IgD-negative memory B cell (primary cell): Measurements from ENCODE around the gene RFTN2. TPM values are rescaled to one million over a fixed set of nuclear protein-coding genes. Genes with fewer than 3 reads are reported as not detected.
A peak's percentile ranks its signal among the peaks of the same experiment; 100 is the strongest.
"Not testable (repeated sequence)": the region's sequence is repeated elsewhere in the genome, so short reads cannot be mapped to it uniquely, and the experiment has no call there.

Experiments used
- H3K27ac Mint-ChIP-seq, 3 donors: one replicate each; pipeline ENCODE4 v1.8.0; 2020 to 2022; ENCODE audit warnings: mild to moderate bottlenecking in 3 of 3, mixed read lengths in 3 of 3, moderate library complexity in 1 of 3
- H3K27me3 Mint-ChIP-seq: one replicate; pipeline ENCODE4 v1.8.0; 2021; ENCODE audit warnings: mixed read lengths
- H3K36me3 Mint-ChIP-seq: one replicate; pipeline ENCODE4 v1.8.0; 2020; ENCODE audit warnings: mild to moderate bottlenecking, mixed read lengths
- H3K4me1 Mint-ChIP-seq, 3 donors: one replicate each; pipeline ENCODE4 v1.8.0; 2020 to 2022; ENCODE audit warnings: mixed read lengths in 3 of 3, mild to moderate bottlenecking in 1 of 3
- H3K4me3 Mint-ChIP-seq, 4 donors: one replicate each; pipeline ENCODE4 v1.8.0; 2020 to 2022; ENCODE audit warnings: mild to moderate bottlenecking in 4 of 4, mixed read lengths in 4 of 4, moderate library complexity in 3 of 4
- H3K9me3 Mint-ChIP-seq, 3 donors: one replicate each; pipeline ENCODE4 v1.8.0; 2020 to 2021; ENCODE audit warnings: mixed read lengths in 3 of 3, mild to moderate bottlenecking in 1 of 3
- polyA plus RNA-seq: library from polyadenylated mRNA; unstranded; fragments of 300-500 nt; fragmentation: Illumina TruSeq; gene quantifications from one replicate; pipeline ENCODE4 v1.2.3, GENCODE V29; 2021

RFTN2 gene
- polyA plus RNA-seq, 1 donor from 2014 or later, result not detected

DNA sequence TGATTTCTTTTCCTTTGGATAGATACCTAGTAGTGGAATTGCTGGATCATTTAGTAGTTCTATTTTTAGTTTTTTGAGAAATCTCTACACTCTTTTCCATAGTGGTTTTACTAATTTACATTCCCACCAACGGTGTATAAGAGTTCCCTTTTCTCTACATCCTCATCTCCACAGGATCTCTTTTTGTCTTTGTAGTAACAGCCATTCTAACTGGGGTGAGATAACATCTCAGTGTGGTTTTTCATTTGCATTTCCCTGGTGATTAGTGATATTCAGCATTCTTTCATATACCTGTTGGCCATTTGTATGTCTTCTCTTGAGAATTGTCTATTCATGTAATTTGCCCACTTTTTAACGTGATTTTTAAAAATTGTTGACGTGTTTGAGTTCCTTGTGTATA lies 13.8 kb downstream of the RFTN2 start:
- Mint-ChIP-seq H3K4me1 (peaks cover 0 to 1% (median 0%) of the 10 kb centered on the region in 3 donors), H3K27me3 (no peaks in the 10 kb centered on the region), H3K27ac (no peak overlapping the region), H3K4me3 (no peak overlapping the region), H3K9me3 (peaks cover 5 to 15% (median 7%) of the 10 kb centered on the region in 3 donors), H3K36me3 (peaks cover 2% of the 10 kb centered on the region)

DNA sequence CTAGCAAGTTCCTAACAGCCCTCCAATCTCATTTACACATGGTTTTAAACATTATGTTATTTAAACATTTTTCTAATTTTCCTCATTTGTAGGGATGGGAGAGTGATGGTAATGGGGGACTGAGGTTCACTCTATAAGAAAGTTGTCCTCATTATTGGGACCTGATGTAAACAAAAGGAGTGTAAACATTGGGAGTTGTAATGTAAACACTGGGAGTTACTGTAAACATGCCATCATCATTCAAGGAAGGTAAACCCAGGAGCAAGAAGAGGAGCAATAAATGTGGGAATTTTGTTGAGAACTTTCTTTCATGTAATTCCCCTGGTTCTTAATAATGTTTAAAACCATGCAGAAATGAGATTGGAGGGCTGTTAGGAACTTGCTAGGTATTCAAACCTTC lies 17.8 kb downstream of the RFTN2 start:
- H3K4me1 Mint-ChIP-seq, result no peaks in the 10 kb centered on the region
- H3K27me3 Mint-ChIP-seq, result no peaks in the 10 kb centered on the region
- H3K27ac Mint-ChIP-seq, result peak overlapping the region in 1 of 3 donors; percentile 53
- peaks cover 0 to 5% (median 3%) of the 10 kb centered on the region in 3 donors for H3K9me3 Mint-ChIP-seq
- no peak overlapping the region for H3K4me3 Mint-ChIP-seq
- no peaks in the 10 kb centered on the region for H3K36me3 Mint-ChIP-seq

DNA sequence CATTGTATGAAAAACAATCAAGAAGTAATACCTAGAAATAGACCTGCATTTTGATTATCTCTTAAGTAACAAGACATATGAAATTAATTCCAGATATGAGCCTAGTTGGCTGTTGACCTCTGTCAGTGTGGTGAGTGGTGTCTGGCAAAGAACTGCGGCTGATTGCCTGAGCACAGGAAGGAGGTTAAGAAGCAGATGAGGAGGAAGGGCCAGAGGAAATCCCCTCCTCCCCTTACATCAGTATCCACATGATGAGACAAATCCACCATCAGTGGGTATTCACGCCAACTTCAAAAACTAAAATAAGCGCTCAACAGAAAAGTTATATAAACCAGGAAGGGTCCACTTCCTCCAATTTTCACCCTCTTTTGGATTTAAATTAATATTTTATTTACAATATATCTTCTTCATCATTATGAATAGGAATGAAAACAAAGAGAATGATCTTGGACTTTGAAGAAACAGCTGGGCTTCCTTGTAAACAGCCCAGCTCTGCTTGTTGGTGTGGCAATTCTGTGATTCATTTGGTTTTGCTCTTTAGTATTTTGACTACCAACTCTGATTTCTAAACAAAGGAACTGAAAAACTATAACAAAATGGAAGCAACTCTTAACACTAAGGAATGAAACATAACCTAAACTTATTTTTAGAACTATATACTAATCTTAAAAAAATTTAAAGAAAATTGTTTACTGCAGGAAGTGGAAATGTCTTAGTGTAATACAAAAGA lies 27.3 kb downstream of the RFTN2 start:
- H3K4me3 Mint-ChIP-seq, result no peak overlapping the region
- peaks cover 6% of the 10 kb centered on the region for H3K36me3 Mint-ChIP-seq
- H3K27me3 Mint-ChIP-seq, result peaks cover 7% of the 10 kb centered on the region
- H3K4me1 Mint-ChIP-seq, result no peaks in the 10 kb centered on the region
- H3K27ac Mint-ChIP-seq, result no peak overlapping the region
- peaks cover 0 to 2% (median 0%) of the 10 kb centered on the region in 3 donors for H3K9me3 Mint-ChIP-seq

DNA sequence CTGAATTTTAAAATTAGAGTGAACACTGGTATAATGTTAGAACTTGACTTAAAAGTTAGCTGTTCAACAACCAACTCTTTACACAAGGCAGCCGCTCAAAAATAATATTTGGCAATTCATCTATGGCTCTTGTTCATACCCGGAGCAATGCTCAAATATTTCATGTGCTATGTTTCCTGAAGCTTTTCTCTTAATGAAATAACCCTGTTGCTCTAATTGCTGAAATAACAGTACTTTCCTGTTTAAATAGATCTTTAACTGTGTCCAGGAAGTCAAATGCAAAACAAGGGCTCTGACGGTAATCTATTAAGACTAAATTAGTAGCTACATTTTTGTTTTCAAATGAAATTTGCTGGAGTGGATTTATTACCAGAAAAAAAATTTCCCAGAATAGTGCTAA lies 33.7 kb downstream of the RFTN2 start:
- Mint-ChIP-seq H3K4me1 (no peaks in the 10 kb centered on the region), H3K27ac (no peak overlapping the region), H3K27me3 (peaks cover 4% of the 10 kb centered on the region), H3K9me3 (no peaks in the 10 kb centered on the region), H3K36me3 (no peaks in the 10 kb centered on the region), H3K4me3 (no peak overlapping the region)

DNA sequence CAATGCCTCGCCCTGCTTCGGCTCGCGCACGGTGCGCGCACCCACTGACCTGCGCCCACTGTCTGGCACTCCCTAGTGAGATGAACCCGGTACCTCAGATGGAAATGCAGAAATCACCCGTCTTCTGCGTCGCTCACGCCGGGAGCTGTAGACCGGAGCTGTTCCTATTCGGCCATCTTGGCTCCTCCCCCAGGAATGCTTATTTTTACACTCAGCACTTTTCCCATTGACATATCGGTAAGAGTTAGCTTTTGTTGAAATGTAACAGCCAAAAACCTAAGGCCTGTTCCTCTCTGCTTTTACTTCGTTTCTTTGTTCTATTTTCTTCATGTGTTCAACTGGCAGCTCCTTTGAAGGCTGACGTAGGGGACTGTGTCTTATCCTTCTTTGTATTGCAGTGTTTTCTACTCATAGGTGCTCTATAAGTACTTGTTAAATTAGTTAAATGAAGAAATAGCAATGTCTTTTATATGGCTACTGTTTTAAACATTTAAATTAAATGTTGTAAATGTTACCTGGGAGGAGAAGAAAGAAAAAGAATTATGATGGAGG lies 34.7 kb downstream of the RFTN2 start:
- peak overlapping the region in 2 of 4 donors; percentile 19 to 76 for H3K4me3 Mint-ChIP-seq
- H3K4me1 Mint-ChIP-seq, H3K9me3 Mint-ChIP-seq, H3K27me3 Mint-ChIP-seq, H3K36me3 Mint-ChIP-seq, H3K27ac Mint-ChIP-seq: not testable (repeated sequence)

DNA sequence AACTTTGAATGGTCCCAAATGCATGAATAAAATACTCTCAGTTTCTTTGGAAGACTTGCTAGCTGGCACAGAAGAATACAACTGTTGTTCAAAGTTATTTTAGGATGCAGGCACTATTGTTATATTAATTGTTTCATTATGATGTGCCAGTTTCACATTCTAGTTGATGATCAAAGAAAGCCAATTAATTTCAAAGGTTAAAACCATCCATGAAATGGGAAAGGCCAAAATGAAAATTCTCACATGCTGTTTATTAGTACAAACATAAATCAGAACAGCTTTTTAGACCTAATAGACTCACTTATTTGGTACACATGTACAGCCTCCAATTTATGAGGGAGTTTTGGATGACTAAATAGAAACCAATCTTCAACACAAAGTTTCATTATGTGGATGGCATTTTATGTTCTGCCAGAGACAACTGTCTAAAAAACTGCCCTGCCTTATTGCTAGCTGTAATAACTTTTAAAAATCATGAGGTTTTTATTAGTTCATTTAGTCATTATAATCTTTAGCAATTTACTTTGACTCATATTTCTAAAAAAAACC lies 42.2 kb downstream of the RFTN2 start:
- H3K27me3 Mint-ChIP-seq, result peaks cover 2% of the 10 kb centered on the region
- H3K9me3 Mint-ChIP-seq, result peaks cover 5 to 11% (median 9%) of the 10 kb centered on the region in 3 donors
- no peak overlapping the region for H3K4me3 Mint-ChIP-seq
- no peaks in the 10 kb centered on the region for H3K4me1 Mint-ChIP-seq
- no peak overlapping the region for H3K27ac Mint-ChIP-seq
- no peaks in the 10 kb centered on the region for H3K36me3 Mint-ChIP-seq

DNA sequence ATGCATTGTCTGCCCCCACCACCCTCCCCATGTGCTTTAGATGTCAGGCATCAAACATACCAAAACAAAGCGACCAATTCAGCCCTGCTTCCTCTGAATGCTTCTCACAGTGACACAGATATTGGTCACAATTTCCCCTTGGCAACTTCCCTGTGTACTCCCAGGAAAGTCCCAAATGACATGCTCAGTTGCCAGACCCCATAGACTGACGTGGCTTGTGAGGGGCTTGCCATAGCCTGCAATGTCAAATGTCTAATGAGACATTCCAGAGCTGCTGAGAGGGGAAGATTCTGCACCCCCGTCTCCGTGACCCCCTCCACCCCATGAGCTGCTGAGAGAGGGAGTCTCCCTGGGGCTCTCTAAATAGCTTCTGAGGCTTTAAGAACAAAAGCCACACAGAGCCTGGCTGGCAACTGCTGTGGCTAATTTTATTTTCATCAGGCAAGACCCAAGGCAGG lies 47.3 kb downstream of the RFTN2 start:
- Mint-ChIP-seq H3K9me3 (peaks cover 0 to 7% (median 6%) of the 10 kb centered on the region in 3 donors), H3K27ac (no peak overlapping the region), H3K27me3 (peaks cover 4% of the 10 kb centered on the region), H3K36me3 (no peaks in the 10 kb centered on the region), H3K4me1 (no peaks in the 10 kb centered on the region), H3K4me3 (no peak overlapping the region)

DNA sequence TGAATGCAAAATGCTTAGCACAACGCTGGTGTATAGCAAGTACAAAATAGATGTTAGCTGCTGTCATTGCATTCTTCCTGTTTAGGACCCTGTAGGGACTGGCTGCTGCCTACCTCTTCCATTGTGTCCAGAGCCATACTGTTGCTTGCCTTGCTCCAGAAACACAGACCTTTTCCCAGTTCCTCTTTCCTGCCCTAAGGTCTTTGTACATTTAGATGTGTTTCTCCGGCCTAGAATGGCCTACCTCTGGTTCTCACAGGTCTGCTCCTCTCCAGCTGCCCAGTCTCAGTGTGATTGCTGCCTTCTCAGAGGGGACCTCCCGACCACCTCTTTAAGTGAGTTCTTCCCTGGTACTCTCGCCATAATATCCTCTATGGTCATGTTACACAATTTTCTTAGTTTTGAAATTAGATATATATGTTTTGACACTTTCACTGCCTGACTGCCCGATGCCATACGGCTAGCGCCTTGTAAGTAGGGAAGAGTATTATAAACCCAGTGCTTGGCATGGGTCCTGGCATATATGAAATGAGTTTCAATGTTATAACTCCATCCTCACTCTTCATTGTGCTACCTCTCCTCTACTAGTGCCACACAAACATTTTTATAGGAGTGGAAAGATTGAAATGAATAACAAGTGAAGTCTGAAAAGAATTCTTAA lies 48.3 kb downstream of the RFTN2 start:
- Mint-ChIP-seq H3K27me3 (peaks cover 4% of the 10 kb centered on the region), H3K27ac (peak overlapping the region in 1 of 3 donors; percentile 32), H3K4me1 (no peaks in the 10 kb centered on the region), H3K9me3 (peaks cover 0 to 4% (median 0%) of the 10 kb centered on the region in 3 donors), H3K4me3 (no peak overlapping the region), H3K36me3 (no peaks in the 10 kb centered on the region)

DNA sequence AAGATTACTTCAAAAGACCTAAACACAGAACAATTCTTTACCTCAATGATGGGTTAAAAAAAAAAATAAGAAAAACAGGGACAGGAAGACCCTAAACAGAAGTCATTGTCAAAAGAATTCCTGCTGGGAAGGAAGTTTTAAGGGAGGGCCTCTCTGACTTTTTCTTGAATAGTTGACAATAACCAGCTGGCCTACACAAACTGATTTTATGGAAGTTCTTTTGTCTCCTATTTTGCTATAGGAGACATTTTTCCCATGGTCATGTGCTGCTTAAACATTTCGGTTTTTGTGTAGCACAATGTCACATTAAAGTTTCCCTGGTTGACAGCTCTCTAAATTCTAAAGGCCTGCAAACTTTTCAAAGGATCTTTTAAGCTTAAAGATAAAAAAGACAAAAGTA lies 55.3 kb downstream of the RFTN2 start:
- H3K27ac Mint-ChIP-seq, result no peak overlapping the region
- H3K27me3 Mint-ChIP-seq, result no peaks in the 10 kb centered on the region
- H3K4me1 Mint-ChIP-seq, result peaks cover 0 to under 1% (median 0%) of the 10 kb centered on the region in 3 donors
- no peak overlapping the region for H3K4me3 Mint-ChIP-seq
- no peaks in the 10 kb centered on the region for H3K9me3 Mint-ChIP-seq
- H3K36me3 Mint-ChIP-seq, result peaks cover under 1% of the 10 kb centered on the region

DNA sequence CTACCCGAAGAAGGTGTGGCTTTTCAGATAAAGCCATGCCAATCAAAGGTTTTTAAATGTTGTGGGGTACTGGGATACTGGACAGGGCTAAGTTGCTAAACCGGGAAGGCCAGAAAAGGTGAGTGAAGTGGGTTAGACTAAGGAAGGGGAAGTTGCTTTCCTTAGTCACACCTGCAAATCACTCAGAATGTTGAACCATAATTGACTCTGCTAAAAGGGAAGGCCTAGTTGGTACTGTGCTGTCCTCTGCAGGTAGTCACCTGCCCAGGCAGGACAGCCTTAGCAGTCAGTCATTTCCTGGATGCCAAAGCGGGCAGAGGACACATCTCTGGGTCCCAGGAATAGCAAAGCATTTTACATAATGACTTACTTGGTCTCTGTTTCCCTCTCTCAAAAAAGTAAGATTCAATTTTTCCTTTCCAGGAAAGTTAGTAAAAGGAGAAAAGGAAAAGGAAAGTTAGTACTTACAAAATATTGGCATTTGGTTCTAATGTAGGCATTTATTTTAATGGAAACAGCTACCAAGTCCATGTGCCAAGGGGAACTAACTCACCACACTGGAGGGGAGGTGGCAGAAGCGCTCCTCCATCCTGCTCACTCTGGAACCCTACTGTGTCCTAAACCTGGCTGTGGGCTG lies 60.3 kb downstream of the RFTN2 start:
- H3K4me1 Mint-ChIP-seq, result peaks cover 0 to 8% (median 0%) of the 10 kb centered on the region in 3 donors
- no peak overlapping the region for H3K4me3 Mint-ChIP-seq
- H3K36me3 Mint-ChIP-seq, result peaks cover 2% of the 10 kb centered on the region
- peaks cover 5% of the 10 kb centered on the region for H3K27me3 Mint-ChIP-seq
- no peaks in the 10 kb centered on the region for H3K9me3 Mint-ChIP-seq
- H3K27ac Mint-ChIP-seq, result peak overlapping the region in 1 of 3 donors; percentile 23

DNA sequence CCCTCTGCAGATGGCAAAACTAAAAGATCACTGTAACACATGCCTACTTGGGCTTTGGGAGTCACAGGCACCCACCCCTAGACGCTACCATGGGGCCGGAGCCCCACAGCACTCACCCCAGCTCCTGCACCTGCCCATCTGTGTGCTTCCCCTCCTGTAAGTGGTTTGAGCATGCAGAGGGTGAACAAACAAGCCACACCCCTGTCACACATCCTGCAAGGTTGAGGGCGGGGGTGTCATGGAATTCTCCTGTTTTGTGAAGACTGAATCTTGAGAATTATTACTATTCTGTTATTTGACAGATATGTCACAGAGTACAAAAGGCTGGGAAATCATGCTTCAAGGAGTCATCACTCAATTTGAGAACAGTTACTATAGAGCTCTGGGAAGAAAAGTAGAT lies 60.9 kb downstream of the RFTN2 start:
- no peak overlapping the region for H3K27ac Mint-ChIP-seq
- peaks cover 2% of the 10 kb centered on the region for H3K36me3 Mint-ChIP-seq
- no peak overlapping the region for H3K4me3 Mint-ChIP-seq
- peaks cover 0 to 4% (median 0%) of the 10 kb centered on the region in 3 donors for H3K9me3 Mint-ChIP-seq
- peaks cover 0 to 8% (median 0%) of the 10 kb centered on the region in 3 donors for H3K4me1 Mint-ChIP-seq
- H3K27me3 Mint-ChIP-seq, result peaks cover 5% of the 10 kb centered on the region

DNA sequence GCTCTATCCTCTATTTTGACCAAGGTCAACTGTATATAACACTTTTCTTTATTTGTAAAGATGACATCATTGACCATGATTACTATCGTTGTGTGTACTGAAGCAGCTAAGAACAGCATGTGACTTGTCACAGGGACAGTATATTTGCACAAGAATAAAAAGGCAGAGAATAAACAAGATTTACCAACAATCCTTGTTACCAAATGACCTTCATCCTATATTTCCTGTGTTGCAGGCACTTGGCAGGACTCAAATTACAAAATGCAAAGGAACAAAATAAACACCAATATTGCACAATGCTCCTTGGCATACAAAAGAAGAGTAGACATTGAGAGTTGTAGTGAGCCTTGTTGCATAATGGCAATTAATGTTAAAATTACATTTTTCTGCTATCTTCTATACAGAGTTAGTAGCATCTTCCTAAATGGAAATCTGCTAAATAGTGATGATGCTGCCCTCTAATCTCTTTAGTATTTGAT lies 61.8 kb downstream of the RFTN2 start:
- H3K36me3 Mint-ChIP-seq, result peaks cover 2% of the 10 kb centered on the region
- H3K4me3 Mint-ChIP-seq, result no peak overlapping the region
- H3K27ac Mint-ChIP-seq, result no peak overlapping the region
- peaks cover 5% of the 10 kb centered on the region for H3K27me3 Mint-ChIP-seq
- H3K9me3 Mint-ChIP-seq, result peaks cover 0 to 6% (median 0%) of the 10 kb centered on the region in 3 donors
- H3K4me1 Mint-ChIP-seq, result peaks cover 0 to 8% (median 0%) of the 10 kb centered on the region in 3 donors

DNA sequence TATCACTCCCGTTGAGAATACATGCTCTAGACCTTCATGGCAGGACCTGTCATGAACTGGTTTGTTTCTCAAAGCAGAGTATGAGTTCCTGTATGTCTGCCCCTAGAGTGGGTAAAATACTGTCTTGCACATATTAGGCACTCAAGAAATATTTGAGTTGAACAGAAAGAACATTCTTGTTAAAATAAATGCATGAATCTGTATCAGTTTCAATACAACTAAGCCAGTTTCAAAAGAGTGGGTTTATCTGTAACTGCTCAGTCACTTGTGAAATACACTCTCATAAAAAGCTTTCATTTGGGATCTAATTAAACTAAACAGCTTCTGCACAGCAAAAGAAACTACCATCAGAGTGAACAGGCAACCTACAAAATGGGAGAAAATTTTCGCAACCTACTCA lies 69.2 kb downstream of the RFTN2 start:
- Mint-ChIP-seq H3K9me3 (peaks cover 0 to 7% (median 0%) of the 10 kb centered on the region in 3 donors), H3K4me1 (no peaks in the 10 kb centered on the region), H3K27me3 (no peaks in the 10 kb centered on the region), H3K4me3 (no peak overlapping the region), H3K27ac (no peak overlapping the region), H3K36me3 (no peaks in the 10 kb centered on the region)

DNA sequence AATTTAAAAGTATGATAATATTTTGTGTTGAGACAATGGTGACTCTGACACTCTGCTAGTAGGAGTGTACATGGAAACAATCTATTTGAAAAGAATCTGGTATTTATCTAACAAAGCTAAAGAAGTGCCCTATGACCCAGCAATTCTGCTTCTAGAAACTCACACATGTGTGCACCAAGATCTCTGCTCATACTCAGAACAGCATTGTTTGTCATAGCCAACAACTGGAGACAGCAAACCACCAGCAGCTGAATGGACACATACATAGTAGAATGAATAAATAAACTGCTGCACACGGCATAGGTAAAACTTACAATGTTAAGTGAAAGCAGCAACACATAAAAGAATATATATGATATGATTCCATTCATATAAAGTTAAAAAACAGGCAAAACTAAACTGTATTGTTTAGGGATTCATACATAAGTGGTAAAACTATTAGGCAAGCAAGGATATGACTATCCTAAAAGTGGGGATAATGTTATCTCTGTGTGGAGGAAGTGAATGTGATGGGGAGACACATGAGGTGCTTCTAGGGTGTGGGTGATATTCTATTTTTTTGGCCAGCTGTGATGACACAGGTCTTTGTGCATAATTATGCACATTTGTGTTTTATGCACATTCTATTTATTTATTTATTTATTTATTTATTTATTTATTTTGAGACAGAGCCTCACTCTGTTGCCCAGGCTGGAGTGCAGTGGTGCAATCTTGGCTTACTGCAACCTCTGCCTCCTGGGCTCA lies 71.1 kb downstream of the RFTN2 start:
- H3K9me3 Mint-ChIP-seq, result peaks cover 0 to 2% (median 0%) of the 10 kb centered on the region in 3 donors
- peak overlapping the region in 1 of 3 donors; percentile 10 for H3K27ac Mint-ChIP-seq
- no peaks in the 10 kb centered on the region for H3K36me3 Mint-ChIP-seq
- no peak overlapping the region for H3K4me3 Mint-ChIP-seq
- H3K4me1 Mint-ChIP-seq, result peaks cover 0 to 3% (median 3%) of the 10 kb centered on the region in 3 donors
- H3K27me3 Mint-ChIP-seq, result peaks cover 5% of the 10 kb centered on the region
